ENCODE data around the gene MT1B.
"Not testable (repeated sequence)": the region's sequence is repeated elsewhere in the genome, so short reads cannot be mapped to it uniquely, and the experiment has no call there.

- not testable (repeated sequence) for TF ChIP-seq CTCF (IDR thresholded peaks at IDR 0.05; ENCODE audit: low read depth, low read length, poor library complexity, severe bottlenecking); EZH2phosphoT487 (IDR thresholded peaks at IDR 0.05; ENCODE audit: borderline replicate concordance, low read length)
Measured at GRCh38 chr16:56671691-56672090, 20.0 kb downstream of the MT1B start.
